Esophagus muscularis mucosa (tissue), 4 donors: ENCODE data around the gene TMEM196. TPM values are rescaled to one million over a fixed set of nuclear protein-coding genes. Genes with fewer than 3 reads are reported as not detected.

Source experiments
- DNase-seq: peaks from one replicate; pipeline ENCODE4 v3.0.0-alpha.2; 2017; ENCODE audit errors: extremely low spot score
- H3K27ac ChIP-seq, 4 donors: fragments of 200-600 bp; sonication (generic); replicated peaks in 1 of 4; 1 replicate in 3 of 4; 2 replicates in 1 of 4; pipeline ENCODE4 v1.5.1; 2016 to 2019; ENCODE audit warnings: mild to moderate bottlenecking in 1 of 4
- H3K27me3 ChIP-seq, 4 donors: fragments of 200-600 bp; sonication (generic); one replicate each; pipeline versions ENCODE4 v1.5.1 to v1.6.0; 2016 to 2019
- H3K36me3 ChIP-seq, 4 donors: fragments of 200-600 bp; sonication (generic); one replicate each; pipeline ENCODE4 v1.5.1; 2016 to 2019
- H3K4me1 ChIP-seq, 4 donors: fragments of 200-600 bp; sonication (generic); one replicate each; pipeline ENCODE4 v1.5.1; 2016 to 2019
- H3K4me3 ChIP-seq, 4 donors: fragments of 200-600 bp; sonication (generic); 1 replicate in 2 of 4; 2 replicates in 2 of 4; pipeline ENCODE4 v1.5.1; 2016 to 2019; ENCODE audit warnings: mild to moderate bottlenecking in 4 of 4, moderate library complexity in 1 of 4
- H3K9me3 ChIP-seq, 4 donors: fragments of 200-600 bp; sonication (generic); 1 replicate in 3 of 4; 2 replicates in 1 of 4; pipeline ENCODE4 v1.5.1; 2016 to 2019
- CTCF ChIP-seq, 3 experiments: fragments of 200-600 bp in 2 of 3; fragments of 450-650 bp in 1 of 3; sonication (generic) in 2 of 3; IDR thresholded peaks; one replicate each; pipeline ENCODE4 v1.5.1; 2017 to 2019; ENCODE audit warnings: antibody characterized with exemption in 3 of 3, mild to moderate bottlenecking in 2 of 3, moderate library complexity in 1 of 3
- EP300 ChIP-seq: sonication (generic); formaldehyde crosslinking; IDR thresholded peaks from one replicate; pipeline ENCODE4 v1.6.1; 2017; ENCODE audit warnings: antibody characterized with exemption
- POLR2A ChIP-seq: fragments of 450-650 bp; IDR thresholded peaks from one replicate; pipeline ENCODE4 v1.6.1; 2017; ENCODE audit warnings: antibody characterized with exemption, moderate library complexity, mild to moderate bottlenecking, low read depth
- POLR2AphosphoS5 ChIP-seq, 2 donors: sonication (generic); formaldehyde crosslinking; IDR thresholded peaks; one replicate each; pipeline ENCODE4 v1.6.1; 2017; ENCODE audit warnings: antibody characterized with exemption in 2 of 2
- WGBS: methylation state at CpG from one replicate; pipeline ENCODE4 v1.1.5; 2018; 5-methylcytosine and 5-hydroxymethylcytosine counted together
- intact Hi-C: fragments of 100-400 bp; cut with DNase I; formaldehyde crosslinking; loops from one replicate; pipeline ENCODE4 v1.15.1; 2023
- total RNA-seq, 4 donors: library from RNA; depleted of rRNA; stranded (reverse); fragments of >200 nt; gene quantifications; one replicate each; pipeline versions ENCODE4 v1.1.0 to v1.2.1, GENCODE V29; 2016

Gene TMEM196
- total RNA-seq, 4 donors from 2014 or later, result not detected

GRCh38 chr7:19747740-19748339 lies 25.6 kb downstream of the TMEM196 start:
- intact Hi-C loops, result loop anchor here (2.0 kb wide), 1 partner anchor 851 kb away; no protein-coding TSS in a partner anchor
- 35% methylated on average over 4 of the region's 4 CpGs for WGBS

GRCh38 chr7:19744075-19744474 lies 29.3 kb downstream of the TMEM196 start:
- TF ChIP-seq POLR2AphosphoS5 (IDR thresholded peaks at IDR 0.05) (no peak), POLR2A (no peak), CTCF (IDR thresholded peaks at IDR 0.05) (no peak), EP300 (no peak)
- no peak overlapping the region for H3K27ac ChIP-seq
- intact Hi-C loops, result no loop called here
- H3K36me3 ChIP-seq, result no peaks in the 10 kb centered on the region
- no peak for DNase-seq
- H3K4me3 ChIP-seq, result no peak overlapping the region
- H3K27me3 ChIP-seq, result no peaks in the 10 kb centered on the region
- no peaks in the 10 kb centered on the region for H3K9me3 ChIP-seq
- no peaks in the 10 kb centered on the region for H3K4me1 ChIP-seq
- 41% methylated on average over 1 of the region's 1 CpG for WGBS

More at GRCh38 chr7:19747740-19748339, 25.6 kb downstream of the TMEM196 start:
- peak; percentile 41 to 58 (median 52) for TF ChIP-seq CTCF (IDR thresholded peaks at IDR 0.05)
- TF ChIP-seq POLR2AphosphoS5 (IDR thresholded peaks at IDR 0.05), result no peak
- TF ChIP-seq POLR2A, result no peak
- no peak for TF ChIP-seq EP300
- Histone ChIP-seq H3K36me3 (no peaks in the 10 kb centered on the region), H3K4me3 (no peak overlapping the region), H3K4me1 (no peaks in the 10 kb centered on the region), H3K27me3 (no peaks in the 10 kb centered on the region), H3K9me3 (no peaks in the 10 kb centered on the region), H3K27ac (no peak overlapping the region)
- DNase-seq, result no peak

GRCh38 chr7:19728716-19729115 lies 44.7 kb downstream of the TMEM196 start:
- DNase-seq, result no peak

GRCh38 chr7:19725770-19726169 lies 47.6 kb downstream of the TMEM196 start:
- TF ChIP-seq CTCF (IDR thresholded peaks at IDR 0.05), result no peak
- no peak for TF ChIP-seq POLR2AphosphoS5 (IDR thresholded peaks at IDR 0.05)
- intact Hi-C loops, result no loop called here
- Histone ChIP-seq H3K4me1 (no peaks in the 10 kb centered on the region), H3K27me3 (no peaks in the 10 kb centered on the region), H3K9me3 (no peaks in the 10 kb centered on the region), H3K4me3 (no peak overlapping the region), H3K27ac (no peak overlapping the region), H3K36me3 (no peaks in the 10 kb centered on the region)
- 88% methylated on average over 5 of the region's 5 CpGs for WGBS
- no peak for DNase-seq

More at GRCh38 chr7:19728716-19729115, 44.7 kb downstream of the TMEM196 start:
- Histone ChIP-seq H3K36me3 (no peaks in the 10 kb centered on the region), H3K27me3 (no peaks in the 10 kb centered on the region), H3K9me3 (no peaks in the 10 kb centered on the region), H3K4me1 (no peaks in the 10 kb centered on the region), H3K4me3 (no peak overlapping the region), H3K27ac (no peak overlapping the region)
- intact Hi-C loops, result no loop called here
- WGBS, result 74% methylated on average over 3 of the region's 3 CpGs
- TF ChIP-seq POLR2A (no peak), CTCF (IDR thresholded peaks at IDR 0.05) (no peak), POLR2AphosphoS5 (IDR thresholded peaks at IDR 0.05) (no peak), EP300 (no peak)

- Histone ChIP-seq H3K36me3 (no peaks in the 10 kb centered on the region), H3K9me3 (no peaks in the 10 kb centered on the region), H3K4me1 (no peaks in the 10 kb centered on the region), H3K27me3 (no peaks in the 10 kb centered on the region), H3K4me3 (no peak overlapping the region), H3K27ac (no peak overlapping the region)
- 55% methylated on average over 1 of the region's 1 CpG for WGBS
- intact Hi-C loops, result loop anchor here (10.0 kb wide), 1 partner anchor 879 kb away; no protein-coding TSS in a partner anchor
- no peak for DNase-seq
- TF ChIP-seq POLR2AphosphoS5 (IDR thresholded peaks at IDR 0.05) (no peak), EP300 (no peak)
Observed at GRCh38 chr7:19715499-19715898, 57.9 kb downstream of the TMEM196 start.
